Measurements from ENCODE around the gene GABARAPL2.

- TF ChIP-seq CTCF (tag by site-specific recombination; IDR thresholded peaks at IDR 0.05) (no peak), ZNF398 (tag by site-specific recombination; IDR thresholded peaks at IDR 0.05) (peak; percentile 76), ZNF274 (IDR thresholded peaks at IDR 0.05; ENCODE audit: low read length) (no peak), ZNF274 (tag by site-specific recombination; IDR thresholded peaks at IDR 0.05; ENCODE audit: borderline replicate concordance) (no peak)
These were observed 58.7 kb downstream of the GABARAPL2 start for GRCh38 chr16:75624921-75625334.

All from HEK293 (cell line).